Neutrophil (primary cell): ENCODE data around the gene USP11.

ENCODE experiments used
- H3K27ac ChIP-seq: fragments of 200-600 bp; sonication (generic); 2 replicates; pipeline ENCODE4 v1.5.1; 2016; ENCODE audit warnings: mild to moderate bottlenecking, moderate library complexity
- H3K27me3 ChIP-seq: fragments of 200-600 bp; sonication (generic); 2 replicates; pipeline ENCODE4 v1.6.0; 2016; ENCODE audit warnings: mild to moderate bottlenecking
- H3K36me3 ChIP-seq: fragments of 200-600 bp; sonication (generic); 2 replicates; pipeline ENCODE4 v1.5.1; 2017
- H3K4me1 ChIP-seq, 2 experiments: fragments of 200-600 bp in 1 of 2; sonication (generic) in 1 of 2; 1 replicate in 1 of 2; 2 replicates in 1 of 2; pipeline versions ENCODE4 v1.5.1 to v1.6.1; 2013 to 2016; ENCODE audit warnings: low read depth in 1 of 2, low read length in 1 of 2, mild to moderate bottlenecking in 1 of 2, moderate library complexity in 1 of 2; ENCODE audit not compliant: control insufficient read depth in 1 of 2, insufficient read depth in 1 of 2
- H3K4me3 ChIP-seq, 2 experiments: fragments of 200-600 bp in 1 of 2; sonication (generic) in 1 of 2; 1 replicate in 1 of 2; 2 replicates in 1 of 2; pipeline ENCODE4 v1.5.1; 2013 to 2016; ENCODE audit warnings: low read depth in 1 of 2, low read length in 1 of 2, mild to moderate bottlenecking in 1 of 2, moderate library complexity in 1 of 2
- H3K9me3 ChIP-seq: fragments of 200-600 bp; sonication (generic); 2 replicates; pipeline ENCODE4 v1.5.1; 2016
- TF ChIP-seq, protein P1 (sequence below): fragments of 200-600 bp; sonication (generic); IDR thresholded peaks from 2 replicates; pipeline ENCODE4 v1.5.1; 2016; ENCODE audit warnings: antibody characterized with exemption

USP11 gene

GRCh38 chrX:47194194-47194787, 38.5 kb upstream of the USP11 start:
- peaks cover 48 to 65% of the 10 kb centered on the region in 2 experiments for H3K4me1 ChIP-seq
- TF ChIP-seq, protein P1, sequence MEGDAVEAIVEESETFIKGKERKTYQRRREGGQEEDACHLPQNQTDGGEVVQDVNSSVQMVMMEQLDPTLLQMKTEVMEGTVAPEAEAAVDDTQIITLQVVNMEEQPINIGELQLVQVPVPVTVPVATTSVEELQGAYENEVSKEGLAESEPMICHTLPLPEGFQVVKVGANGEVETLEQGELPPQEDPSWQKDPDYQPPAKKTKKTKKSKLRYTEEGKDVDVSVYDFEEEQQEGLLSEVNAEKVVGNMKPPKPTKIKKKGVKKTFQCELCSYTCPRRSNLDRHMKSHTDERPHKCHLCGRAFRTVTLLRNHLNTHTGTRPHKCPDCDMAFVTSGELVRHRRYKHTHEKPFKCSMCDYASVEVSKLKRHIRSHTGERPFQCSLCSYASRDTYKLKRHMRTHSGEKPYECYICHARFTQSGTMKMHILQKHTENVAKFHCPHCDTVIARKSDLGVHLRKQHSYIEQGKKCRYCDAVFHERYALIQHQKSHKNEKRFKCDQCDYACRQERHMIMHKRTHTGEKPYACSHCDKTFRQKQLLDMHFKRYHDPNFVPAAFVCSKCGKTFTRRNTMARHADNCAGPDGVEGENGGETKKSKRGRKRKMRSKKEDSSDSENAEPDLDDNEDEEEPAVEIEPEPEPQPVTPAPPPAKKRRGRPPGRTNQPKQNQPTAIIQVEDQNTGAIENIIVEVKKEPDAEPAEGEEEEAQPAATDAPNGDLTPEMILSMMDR, result no peak
- H3K4me3 ChIP-seq, result peak overlapping the region; percentile 69 to 79

GRCh38 chrX:47196098-47196497, 36.7 kb upstream of the USP11 start:
- peaks cover 40 to 56% of the 10 kb centered on the region in 2 experiments for H3K4me1 ChIP-seq
- no peaks in the 10 kb centered on the region for H3K27me3 ChIP-seq
- H3K36me3 ChIP-seq, result peaks cover 38% of the 10 kb centered on the region
- no peak overlapping the region for H3K4me3 ChIP-seq
- H3K27ac ChIP-seq, result peak overlapping the region; percentile 45
- no peaks in the 10 kb centered on the region for H3K9me3 ChIP-seq
- TF ChIP-seq, protein P1, result no peak

More at GRCh38 chrX:47194194-47194787, 38.5 kb upstream of the USP11 start:
- Histone ChIP-seq H3K27ac (peak overlapping the region; percentile 95), H3K27me3 (no peaks in the 10 kb centered on the region), H3K9me3 (no peaks in the 10 kb centered on the region), H3K36me3 (peaks cover 20% of the 10 kb centered on the region)

- no peaks in the 10 kb centered on the region for H3K27me3 ChIP-seq
- H3K36me3 ChIP-seq, result peaks cover 52% of the 10 kb centered on the region
- no peaks in the 10 kb centered on the region for H3K9me3 ChIP-seq
- no peak overlapping the region for H3K4me3 ChIP-seq
- peaks cover 33 to 45% of the 10 kb centered on the region in 2 experiments for H3K4me1 ChIP-seq
- no peak overlapping the region for H3K27ac ChIP-seq
- TF ChIP-seq, protein P1, result no peak
Observed at GRCh38 chrX:47197526-47197925, 35.3 kb upstream of the USP11 start.

- Histone ChIP-seq H3K36me3 (peaks cover 59% of the 10 kb centered on the region), H3K4me3 (no peak overlapping the region)
Observed at GRCh38 chrX:47198026-47198686, 34.7 kb upstream of the USP11 start.

GRCh38 chrX:47198687-47199080, 34.1 kb upstream of the USP11 start:
- H3K27ac ChIP-seq, result no peak overlapping the region

More at GRCh38 chrX:47198026-47198686, 34.7 kb upstream of the USP11 start:
- Histone ChIP-seq H3K4me1 (peaks cover 27 to 39% of the 10 kb centered on the region in 2 experiments), H3K9me3 (no peaks in the 10 kb centered on the region), H3K27me3 (no peaks in the 10 kb centered on the region), H3K27ac (no peak overlapping the region)
- TF ChIP-seq, protein P1, result no peak

More at GRCh38 chrX:47198687-47199080, 34.1 kb upstream of the USP11 start:
- H3K4me1 ChIP-seq, result peaks cover 24 to 35% of the 10 kb centered on the region in 2 experiments
- no peak overlapping the region for H3K4me3 ChIP-seq
- TF ChIP-seq, protein P1, result no peak
- H3K36me3 ChIP-seq, result peaks cover 62% of the 10 kb centered on the region
- H3K27me3 ChIP-seq, result no peaks in the 10 kb centered on the region
- H3K9me3 ChIP-seq, result no peaks in the 10 kb centered on the region
